Measurements from ENCODE around the gene FAM221A. TPM values are rescaled to one million over a fixed set of nuclear protein-coding genes. Genes with fewer than 3 reads are reported as not detected.

The FAM221A gene
- total RNA-seq, 1 experiment from 2014 or later: 15.0 TPM

GRCh38 chr7:23689165-23689564 is 9.2 kb downstream of the FAM221A start:
- H3K4me3 Mint-ChIP-seq: no peak overlapping the region
- Histone ChIP-seq H2BK15ac (ENCODE audit: low read depth, low read length) (no peak overlapping the region), H3K4ac (ENCODE audit: low read depth, low read length) (no peak overlapping the region)

More at GRCh38 chr7:23689165-23689564, 9.2 kb downstream of the FAM221A start:
- Mint-ChIP-seq H3K36me3 (ENCODE audit: insufficient read depth in 1 of 3, low read depth in 3 of 3) (peaks cover 44 to 59% (median 47%) of the 10 kb centered on the region in 3 experiments), H3K27ac (no peak overlapping the region), H3K9me3 (peaks cover 2 to 4% of the 10 kb centered on the region in 2 experiments; a peak in 3 of 5 replicates), H3K4me1 (peaks cover 4 to 5% of the 10 kb centered on the region in 2 experiments), H3K27me3 (ENCODE audit: low read depth) (no peaks in the 10 kb centered on the region)
- Histone ChIP-seq H2BK5ac (ENCODE audit: insufficient read length, low read length) (no peak overlapping the region), H3K27me3 (ENCODE audit: insufficient read depth, low read length) (no peaks in the 10 kb centered on the region), H3K9ac (ENCODE audit: extremely low read depth, insufficient read length, low read length) (no peak overlapping the region), H3K9me3 (ENCODE audit: control insufficient read depth, low read depth, low read length) (no peaks in the 10 kb centered on the region), H3K27ac (ENCODE audit: insufficient read length, low read depth, low read length) (no peak overlapping the region), H4K20me1 (ENCODE audit: control insufficient read depth, insufficient read depth, insufficient read length) (no peaks in the 10 kb centered on the region), H3T11ph (ENCODE audit: low read length) (no peak overlapping the region), H3K4me1 (ENCODE audit: insufficient read depth, low read length) (no peaks in the 10 kb centered on the region), H4K5ac (ENCODE audit: insufficient read length, low read depth, low read length) (no peak overlapping the region), H3K79me1 (ENCODE audit: insufficient read depth, low read depth, low read length, poor library complexity, severe bottlenecking) (peaks cover 2% of the 10 kb centered on the region), H3K4me2 (ENCODE audit: insufficient read depth, insufficient read length, low read length) (no peak overlapping the region), H3K23ac (ENCODE audit: insufficient read length, low read depth, low read length) (no peak overlapping the region), H4K8ac (replicated peaks; ENCODE audit: insufficient read length, low read depth, low read length) (no peak overlapping the region), H3K14ac (ENCODE audit: insufficient read depth, low read length) (no peak overlapping the region), H4K91ac (ENCODE audit: insufficient read length, low read depth, low read length) (no peak overlapping the region), H2AFZ (ENCODE audit: low read length) (no peak overlapping the region), H3K23me2 (ENCODE audit: insufficient read length, low read depth, low read length, poor library complexity, severe bottlenecking) (no peaks in the 10 kb centered on the region), H2BK120ac (ENCODE audit: low read depth, low read length, poor library complexity, severe bottlenecking) (no peak overlapping the region), H3K56ac (ENCODE audit: insufficient read length, low read depth, low read length) (no peak overlapping the region), H3K18ac (ENCODE audit: insufficient read length, low read depth, low read length) (no peak overlapping the region), H2BK12ac (ENCODE audit: insufficient read length, low read depth, low read length) (no peak overlapping the region), H3K79me2 (ENCODE audit: insufficient read depth, low read length) (no peaks in the 10 kb centered on the region; the same call in 1 of the 2 replicates), H2AK5ac (ENCODE audit: insufficient read length, low read length) (no peak overlapping the region), H2BK20ac (ENCODE audit: low read depth, low read length, poor library complexity, severe bottlenecking) (no peak overlapping the region)
- DNase-seq: no peak
- no CpG with 5 or more reads among the region's 4 CpGs for WGBS (ENCODE audit: extremely low coverage, insufficient read length, low lambda C conversion rate)
- no peak for TF ChIP-seq CTCF (conservative IDR thresholded peaks at IDR 0.05)

All from H9 (cell line).